GM11168 (cell line): ENCODE data around the gene TBK1.

Experiments used
- in situ Hi-C: fragments of 300-500 bp; cut with MboI; formaldehyde crosslinking; loops from one replicate; pipeline ENCODE4 v1.12.0; 2022; ENCODE audit warnings: low sequenced_read_pairs; ENCODE audit not compliant: unreplicated experiment

The TBK1 gene

DNA sequence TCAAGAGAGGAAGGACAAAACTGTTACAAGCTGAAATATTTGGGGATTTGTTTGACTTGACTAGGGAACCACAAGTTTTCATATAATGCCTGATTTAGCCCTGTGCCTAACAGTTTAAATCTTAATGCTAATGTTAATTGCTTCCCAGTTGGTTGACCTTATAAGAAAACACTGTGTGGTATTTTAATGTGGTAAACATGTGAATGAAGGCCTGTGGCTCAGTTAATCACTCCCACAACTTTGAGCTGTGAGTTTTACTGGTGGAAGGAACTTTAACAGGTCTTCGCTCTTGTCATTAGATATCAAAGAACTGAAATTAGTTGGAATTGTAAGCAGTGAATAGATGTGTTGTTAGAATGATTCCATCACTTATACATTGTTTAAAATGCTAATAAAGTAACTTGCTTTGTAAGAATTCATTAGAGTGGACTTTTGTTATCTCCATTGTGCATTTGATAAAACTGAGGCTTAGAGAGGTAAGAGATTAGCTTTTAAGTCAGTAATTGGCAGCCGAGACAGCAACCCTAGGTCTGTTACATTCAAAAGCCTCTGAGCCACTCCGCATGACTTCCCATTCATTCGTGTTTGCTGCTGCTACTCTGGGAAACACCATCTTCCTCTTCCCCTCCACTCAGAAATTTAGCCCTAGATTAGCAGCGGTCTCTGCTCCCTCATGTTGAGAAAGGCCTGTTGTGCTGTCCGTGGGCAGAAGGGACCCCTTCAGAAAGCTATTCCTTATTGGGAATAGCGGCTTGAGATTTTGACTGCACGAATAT is 1.0 kb upstream of the TBK1 start:
- in situ Hi-C loops = no loop called here

DNA sequence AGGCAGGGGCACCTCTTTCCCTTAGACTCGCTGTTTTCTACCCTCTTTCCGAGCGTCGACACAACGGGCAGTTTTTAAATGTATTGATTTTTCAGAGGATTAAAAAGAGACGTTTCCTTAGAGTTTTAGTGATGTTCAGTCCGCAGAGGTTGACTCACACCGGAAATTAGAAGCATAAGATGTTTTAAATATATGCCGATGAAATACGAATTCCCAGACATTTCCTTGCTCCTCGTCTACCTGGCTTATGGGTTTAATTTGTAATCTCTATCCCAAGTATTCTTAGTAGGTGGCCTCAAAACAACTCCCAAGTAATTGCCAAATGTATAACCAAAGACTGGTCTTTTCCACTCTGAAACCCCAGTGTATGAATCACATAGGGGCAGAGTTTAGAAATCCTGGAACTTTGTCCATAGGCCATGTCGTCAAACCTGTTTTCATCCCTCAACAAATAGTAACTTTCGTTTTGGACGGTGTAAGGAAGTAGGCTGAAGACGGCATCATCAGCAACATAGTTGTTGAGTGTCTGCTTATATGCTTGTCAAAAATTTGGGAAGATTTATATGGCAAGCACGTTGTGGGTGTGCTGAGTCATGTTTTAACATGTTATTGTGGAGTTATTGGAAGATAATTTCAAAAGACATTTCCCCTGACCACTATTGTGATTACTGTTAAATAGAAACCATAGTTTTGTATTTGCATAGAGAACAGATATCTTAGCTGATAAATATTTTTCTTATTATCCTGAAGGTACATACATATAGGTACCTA is 824 bp downstream of the TBK1 start:
- in situ Hi-C loops = no loop called here

DNA sequence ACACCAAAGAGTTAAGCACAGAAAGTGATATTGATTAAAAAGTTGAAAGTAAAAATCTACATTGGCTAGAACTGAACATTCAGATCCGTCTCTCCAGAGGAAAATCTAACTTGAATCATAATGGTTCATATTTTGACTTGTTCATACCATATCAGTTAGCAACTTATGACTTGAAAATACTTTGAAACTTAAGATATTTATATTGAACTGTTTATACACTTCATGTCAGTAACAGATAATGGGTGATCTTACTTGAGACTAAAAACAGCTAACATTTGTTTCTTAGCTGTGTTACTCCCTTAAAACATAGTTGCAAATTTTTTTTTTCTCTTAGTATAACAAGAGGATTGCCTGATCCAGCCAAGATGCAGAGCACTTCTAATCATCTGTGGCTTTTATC is 3.6 kb downstream of the TBK1 start:
- in situ Hi-C loops = no loop called here

DNA sequence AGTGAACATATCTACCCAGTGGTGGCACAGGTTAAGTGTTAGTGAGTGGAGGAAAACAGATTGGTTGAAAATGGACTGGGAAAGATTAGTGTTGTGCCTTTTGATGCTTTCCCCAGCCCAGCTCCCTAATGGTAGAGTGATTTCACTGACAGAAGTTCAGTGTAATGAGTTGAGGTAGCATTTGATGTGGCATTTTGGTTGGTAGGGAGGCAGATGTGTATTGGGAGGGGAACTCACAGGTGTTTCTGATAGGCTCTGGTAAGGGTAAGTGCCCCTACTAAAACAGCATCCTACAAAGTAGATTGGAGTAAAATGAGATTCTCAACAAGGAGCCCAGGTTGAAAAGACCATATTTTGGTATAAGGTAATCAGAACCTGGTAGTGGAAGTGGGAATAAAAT is 4.2 kb downstream of the TBK1 start:
- in situ Hi-C loops = no loop called here

DNA sequence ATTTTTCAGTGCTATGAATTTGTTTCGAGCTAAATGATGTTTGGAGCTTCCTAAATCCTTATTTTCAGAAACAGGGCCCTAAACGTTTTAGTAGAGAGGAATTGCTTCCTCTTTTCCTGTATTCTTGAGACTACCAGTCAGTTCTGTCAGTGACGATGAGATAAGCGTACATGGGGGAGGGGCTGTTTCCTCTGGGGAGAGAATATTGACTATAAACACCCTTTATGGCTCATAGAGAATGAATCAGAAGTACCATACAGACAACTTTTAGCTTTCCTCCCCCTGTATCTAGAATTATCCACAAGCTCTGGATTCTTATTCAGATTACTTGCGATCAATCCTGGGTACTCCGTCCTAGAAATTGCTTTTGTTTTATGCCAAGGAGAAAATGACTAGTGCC is 5.1 kb downstream of the TBK1 start:
- in situ Hi-C loops = no loop called here

DNA sequence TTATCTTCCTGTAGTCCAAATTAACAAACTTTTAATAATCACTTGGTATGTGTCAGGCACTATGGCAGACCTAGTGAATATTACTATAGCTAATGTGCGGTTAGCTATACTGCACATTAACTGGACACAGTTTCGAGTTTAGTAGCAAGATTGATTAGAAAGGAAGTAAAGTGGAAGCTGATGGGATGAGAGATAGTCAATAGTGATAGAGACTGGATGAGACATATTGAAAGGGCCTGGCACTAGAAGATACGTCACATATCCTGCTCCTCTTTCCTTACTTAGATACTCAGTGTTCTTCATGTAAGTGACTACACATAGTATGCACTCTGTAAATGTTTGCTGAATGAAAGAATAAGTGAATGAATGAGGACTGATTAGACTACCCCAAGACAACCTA is 5.5 kb downstream of the TBK1 start:
- in situ Hi-C loops = no loop called here

DNA sequence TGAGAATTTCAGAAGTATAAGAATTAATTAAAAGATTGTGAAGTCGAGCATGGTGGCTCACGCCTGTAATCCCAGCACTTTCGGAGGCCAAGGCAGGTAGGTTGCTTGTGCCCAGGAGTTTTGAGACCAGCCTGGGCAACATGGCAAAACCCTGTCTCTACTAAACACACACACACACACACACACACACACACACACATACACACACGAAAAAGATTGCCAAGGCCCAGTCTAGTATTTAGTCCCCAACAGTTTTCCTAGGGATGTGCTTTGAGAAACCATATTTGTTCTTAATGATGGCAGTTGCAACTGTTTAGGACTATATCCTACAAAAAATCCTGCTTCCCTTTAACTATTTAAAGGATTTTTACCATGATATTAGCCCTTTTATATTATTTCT is 6.0 kb downstream of the TBK1 start:
- in situ Hi-C loops = no loop called here

DNA sequence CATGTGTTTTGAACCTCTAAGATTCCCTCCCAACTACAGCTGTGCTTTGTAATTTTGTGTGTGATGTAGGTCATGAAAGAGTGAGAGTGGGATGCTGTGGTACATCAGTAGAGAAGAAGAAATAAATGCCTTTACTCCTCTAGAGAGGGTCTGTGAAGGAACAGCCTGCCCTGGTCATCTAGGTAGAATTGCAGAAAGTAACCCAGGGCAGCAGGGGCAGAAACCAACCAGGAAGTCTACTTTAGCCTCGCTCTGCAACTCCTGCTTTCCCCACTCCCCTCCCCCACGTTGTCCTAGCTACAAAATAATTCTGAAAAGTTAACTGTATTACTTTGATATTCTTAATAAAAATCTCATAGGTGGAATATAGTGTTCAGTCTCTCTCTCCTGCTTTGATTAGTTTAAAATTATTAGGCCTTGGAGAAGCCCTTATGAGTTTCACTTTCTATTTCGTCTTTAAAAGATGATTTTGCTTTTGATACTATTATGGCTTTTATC is 7.5 kb downstream of the TBK1 start:
- in situ Hi-C loops = no loop called here

DNA sequence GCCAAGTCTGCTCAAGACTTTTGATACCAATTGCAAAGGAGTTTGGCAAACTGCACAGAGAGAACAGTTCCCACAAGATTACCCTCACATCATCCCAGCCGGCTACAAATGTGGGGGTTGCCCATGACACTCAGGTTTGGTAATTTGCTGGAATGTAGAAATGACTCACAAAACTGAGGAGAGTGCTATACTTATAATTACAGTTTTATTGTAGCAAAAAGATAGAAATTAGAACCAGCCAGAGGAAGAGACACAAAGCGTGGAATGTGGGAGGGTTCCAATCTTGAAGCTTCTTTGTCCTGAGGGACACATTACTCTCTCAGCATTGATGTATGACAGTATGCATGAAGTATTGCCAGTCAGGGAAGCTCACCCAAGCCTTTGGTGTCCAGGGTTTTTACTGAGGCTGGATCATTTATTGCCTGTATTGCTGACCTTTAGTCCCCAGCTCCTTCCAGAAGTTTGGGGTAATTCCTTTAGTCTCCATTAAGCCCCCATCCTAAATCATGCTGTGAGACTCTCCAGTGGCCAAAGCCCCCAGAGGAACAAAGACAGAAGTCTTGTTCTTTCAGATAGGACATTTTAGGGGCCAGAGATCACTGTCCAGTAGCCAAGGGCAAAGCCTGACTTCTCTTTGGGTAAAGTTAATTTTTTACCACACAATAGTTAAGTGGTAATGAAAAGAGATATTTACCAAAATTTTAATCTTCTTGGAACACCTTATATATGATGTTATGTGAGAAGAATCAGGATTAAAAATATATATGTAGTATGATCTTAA is 9.9 kb downstream of the TBK1 start:
- in situ Hi-C loops = no loop called here

DNA sequence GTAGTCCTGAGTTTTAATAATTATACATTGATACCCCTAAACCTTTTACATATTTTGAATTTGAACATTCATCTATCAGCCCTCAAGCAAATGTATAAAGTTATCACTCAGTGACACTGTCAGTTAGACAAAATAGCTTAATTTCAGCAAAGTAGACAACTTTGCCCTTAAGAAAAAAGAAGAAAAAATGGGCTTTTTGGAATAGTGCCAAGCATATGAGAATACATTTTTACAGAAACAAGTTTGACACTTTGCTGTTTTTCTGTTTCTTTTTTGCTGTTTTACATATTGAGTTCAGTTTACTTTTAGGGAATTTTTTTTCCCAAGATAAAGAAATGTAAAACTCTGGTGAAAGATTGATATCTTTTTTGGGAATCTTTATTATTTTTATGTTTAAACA is 14.3 kb downstream of the TBK1 start:
- in situ Hi-C loops = no loop called here

DNA sequence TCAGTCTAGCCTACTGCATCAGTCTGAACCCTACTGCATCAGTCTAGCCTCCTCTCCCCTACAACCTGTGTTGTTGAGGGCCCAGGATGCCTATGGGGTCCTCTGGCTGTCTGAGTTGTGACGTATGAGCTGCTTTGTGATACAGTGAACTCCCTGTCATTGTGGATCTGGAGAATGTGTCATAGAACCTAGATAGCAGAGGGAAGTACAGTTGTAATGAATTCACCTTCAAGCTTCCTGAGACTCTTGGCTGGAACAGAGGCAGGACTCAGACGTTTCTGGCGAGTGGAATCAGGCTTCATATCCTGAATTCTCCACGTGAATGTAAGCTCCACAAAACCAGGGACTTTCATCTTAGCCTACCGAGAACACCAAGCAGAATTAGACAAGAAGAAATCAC is 17.0 kb downstream of the TBK1 start:
- in situ Hi-C loops = no loop called here

DNA sequence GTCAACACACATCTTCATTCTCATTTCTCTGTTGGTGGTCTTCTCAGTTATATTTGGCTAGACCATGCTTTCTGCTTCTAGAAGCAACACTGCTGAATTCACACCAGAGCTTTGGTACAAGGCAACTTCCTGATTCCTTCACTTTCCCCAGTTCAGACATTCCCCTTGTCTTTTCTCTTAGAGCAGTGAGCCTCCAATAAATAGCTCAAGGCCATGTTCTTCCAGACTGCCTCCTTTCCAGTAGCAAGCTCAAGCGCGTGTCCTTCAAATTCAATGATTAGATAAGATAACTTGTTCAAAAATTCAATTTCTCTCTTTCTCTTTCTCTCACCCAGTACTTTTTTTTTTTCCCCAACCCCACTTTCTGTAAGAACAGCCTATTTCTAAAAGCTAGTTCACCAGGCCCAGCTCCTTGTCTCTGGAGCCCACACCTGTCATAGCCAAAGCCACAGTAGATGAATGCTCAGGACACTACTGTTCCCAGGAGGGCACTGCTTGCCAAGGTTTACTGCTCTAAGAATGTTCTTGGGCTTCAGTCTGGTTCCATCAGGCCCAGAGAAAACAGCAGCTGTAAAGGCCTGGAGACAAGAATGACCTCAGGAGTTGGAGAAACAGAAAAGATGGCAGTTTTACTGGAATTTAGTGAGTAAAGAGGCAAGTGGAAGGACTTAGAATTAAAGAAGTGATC is 17.7 kb downstream of the TBK1 start:
- in situ Hi-C loops = no loop called here

DNA sequence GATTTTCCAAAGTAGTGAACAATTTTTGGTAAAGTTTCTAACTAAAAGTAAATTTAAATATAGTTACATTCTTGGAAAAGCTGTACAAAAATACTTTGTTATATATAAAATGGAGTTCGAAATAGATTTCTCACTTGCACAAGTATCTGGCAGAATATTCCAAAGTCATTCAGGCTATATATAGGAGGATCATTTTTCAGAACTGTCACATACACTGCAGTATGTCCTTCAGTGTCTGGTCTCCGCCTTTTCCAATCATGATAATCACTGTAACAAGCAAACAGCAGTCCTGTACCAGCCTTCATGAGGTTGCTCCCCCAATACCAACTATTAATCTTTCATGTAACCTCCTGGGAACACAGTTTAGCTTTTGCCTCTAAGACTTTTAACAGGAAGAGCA is 18.6 kb downstream of the TBK1 start:
- in situ Hi-C loops = no loop called here

DNA sequence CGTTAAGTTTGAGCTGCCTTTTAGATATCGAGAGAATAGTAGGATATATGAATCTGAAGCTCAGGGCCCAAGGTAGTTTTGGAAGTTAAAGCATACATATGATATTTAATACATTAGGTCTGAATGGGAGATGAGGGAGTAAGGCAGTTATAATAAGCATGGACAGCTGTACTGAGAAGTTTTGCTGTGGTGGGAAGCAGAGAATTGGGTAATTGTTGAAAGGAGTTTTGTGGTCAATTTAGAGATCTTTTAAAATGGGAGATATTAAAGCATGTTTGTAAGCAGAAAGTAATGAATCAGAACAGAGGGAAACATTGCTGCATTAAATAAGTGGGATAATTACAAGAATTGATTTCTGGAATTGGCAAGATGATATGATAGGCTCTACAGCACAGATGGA is 21.3 kb downstream of the TBK1 start:
- in situ Hi-C loops = no loop called here

DNA sequence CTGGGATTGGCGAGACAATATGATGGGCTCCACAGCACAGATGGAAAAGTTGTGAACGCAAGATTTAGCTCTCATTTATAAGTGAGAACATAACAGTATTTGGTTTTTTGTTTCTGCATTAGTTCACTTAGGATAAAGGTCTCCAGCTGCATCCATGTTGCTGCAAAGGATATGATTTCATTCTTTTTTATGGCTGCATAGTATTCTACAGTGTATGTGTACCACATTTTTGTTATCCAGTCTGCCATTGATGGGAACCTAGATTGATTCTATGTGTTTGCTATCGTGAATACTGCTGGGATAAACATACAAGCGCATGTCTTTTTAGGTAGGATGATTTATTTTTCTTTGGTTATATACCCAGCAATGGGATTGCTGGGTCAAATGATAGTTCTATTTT is 23.6 kb downstream of the TBK1 start:
- in situ Hi-C loops = no loop called here

DNA sequence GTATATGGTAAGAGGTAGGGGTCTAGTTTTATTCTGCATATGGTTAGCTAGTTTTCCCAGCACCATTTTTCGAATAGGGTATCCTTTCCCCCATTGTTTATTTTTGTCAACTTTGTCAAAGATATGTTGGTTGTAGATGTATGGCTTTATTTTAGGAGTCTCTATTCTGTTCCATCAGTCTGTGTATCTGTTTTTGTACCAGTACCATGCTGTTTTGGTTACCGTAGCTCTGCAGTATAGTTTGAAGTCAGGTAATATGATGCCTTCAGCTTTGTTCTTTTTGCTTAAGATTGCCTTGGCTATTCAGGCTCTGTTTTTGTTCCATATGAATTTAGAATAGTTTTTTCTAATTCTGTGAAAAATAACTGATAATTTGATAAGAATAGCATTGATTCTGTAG is 24.9 kb downstream of the TBK1 start:
- in situ Hi-C loops = no loop called here

DNA sequence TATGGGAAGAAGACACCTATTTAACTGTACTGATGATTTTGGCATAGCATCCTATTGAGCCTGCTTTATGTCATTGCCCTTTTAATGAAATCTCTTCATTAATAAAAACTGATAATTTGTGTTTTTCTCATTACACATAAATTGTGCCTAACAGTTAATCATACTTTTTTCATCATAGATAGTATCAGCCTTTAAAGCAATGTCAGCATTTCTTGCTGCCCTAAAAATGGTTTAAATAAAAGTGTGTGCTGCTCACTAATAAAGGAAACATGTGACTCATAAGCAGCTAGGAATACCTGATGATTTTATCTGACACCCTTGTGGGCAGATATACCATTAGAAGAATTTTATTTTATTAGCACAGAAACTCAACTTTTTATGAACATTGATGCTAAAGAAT is 26.7 kb downstream of the TBK1 start:
- in situ Hi-C loops = no loop called here

DNA sequence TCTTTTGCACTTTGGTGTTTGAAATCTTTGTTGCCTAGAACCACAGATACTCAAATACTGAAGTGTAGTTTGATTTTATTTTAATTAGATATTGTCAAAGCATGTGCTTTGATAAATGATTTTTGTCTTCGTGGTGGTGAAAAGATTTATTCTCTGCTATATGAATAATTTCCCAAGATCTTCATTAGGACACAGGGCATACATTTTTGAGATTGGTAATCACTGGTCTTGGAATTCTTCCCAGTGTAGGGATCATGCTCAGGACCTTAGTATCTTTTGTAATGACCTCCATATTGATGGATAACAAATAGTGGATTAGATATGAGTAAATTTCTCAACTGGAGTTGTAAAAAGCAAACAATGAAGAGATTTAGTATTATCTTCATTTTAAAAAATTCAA is 28.2 kb downstream of the TBK1 start:
- in situ Hi-C loops = no loop called here

DNA sequence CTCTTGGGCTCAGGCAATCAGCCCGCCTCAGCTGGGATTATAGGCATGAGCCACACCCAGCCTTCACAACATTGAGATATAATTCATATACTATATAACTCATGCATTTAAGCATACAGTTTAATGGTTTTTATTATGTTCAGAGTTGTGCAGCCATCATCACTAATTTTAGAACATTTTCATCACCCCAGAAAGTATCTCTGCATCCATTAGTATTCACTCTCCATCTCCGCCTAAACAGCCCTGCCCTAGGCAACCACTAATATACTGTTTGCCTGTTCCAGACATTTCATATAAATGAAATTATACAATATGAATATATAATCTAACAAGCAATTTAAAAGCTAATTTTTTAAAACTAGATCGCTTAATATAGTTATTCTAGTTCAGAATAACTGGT is 34.7 kb downstream of the TBK1 start:
- in situ Hi-C loops = no loop called here

DNA sequence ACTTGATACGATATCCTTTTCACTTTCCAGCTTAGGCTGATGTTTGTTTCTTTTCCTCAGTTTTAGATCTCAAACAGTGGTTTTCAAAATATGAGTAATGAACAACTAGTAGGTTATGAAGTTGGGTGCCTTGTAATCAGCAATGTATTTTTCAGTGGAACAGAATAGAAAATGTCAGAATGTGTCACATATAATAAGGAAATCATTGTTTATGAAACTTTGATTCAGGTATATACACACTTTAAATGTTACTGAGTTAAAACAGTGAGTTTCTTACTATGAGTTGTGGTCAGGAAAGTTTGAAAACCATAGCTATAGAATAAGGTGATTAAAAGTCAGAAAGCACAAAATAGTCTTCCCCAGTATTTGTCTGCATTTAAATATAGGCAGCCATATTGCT is 39.8 kb downstream of the TBK1 start:
- in situ Hi-C loops = no loop called here
